Measurements from ENCODE around the gene DIRAS3.
"Not testable (repeated sequence)": the region's sequence is repeated elsewhere in the genome, so short reads cannot be mapped to it uniquely, and the experiment has no call there.

DIRAS3 gene

DNA sequence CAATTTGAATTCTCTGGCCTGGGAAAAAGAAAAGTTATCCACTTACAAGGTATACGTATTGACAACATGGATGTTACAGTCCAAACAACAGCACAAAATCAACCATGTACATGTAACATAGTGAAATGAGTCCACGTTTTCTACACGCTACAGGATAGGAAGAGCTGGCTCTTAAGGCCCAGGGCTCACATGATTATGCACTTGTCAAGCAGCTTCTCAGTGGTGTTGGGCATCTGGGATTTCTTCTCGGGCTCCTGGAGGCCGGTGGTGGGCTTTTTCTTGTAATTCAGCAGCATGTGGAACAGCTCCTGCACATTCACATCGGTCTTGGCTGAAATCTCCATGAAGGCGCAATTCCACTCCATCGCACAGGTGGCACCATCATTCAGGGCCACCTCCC is 4.0 kb downstream of the DIRAS3 start:
- Mint-ChIP-seq H3K4me3 (no peak overlapping the region), H3K9me3 (no peaks in the 10 kb centered on the region), H3K4me1 (ENCODE audit: low read depth) (no peaks in the 10 kb centered on the region), H3K27me3 (ENCODE audit: low read depth) (peaks cover 26% of the 10 kb centered on the region), H3K36me3 (ENCODE audit: low read depth) (no peaks in the 10 kb centered on the region), H3K27ac (no peak overlapping the region)

DNA sequence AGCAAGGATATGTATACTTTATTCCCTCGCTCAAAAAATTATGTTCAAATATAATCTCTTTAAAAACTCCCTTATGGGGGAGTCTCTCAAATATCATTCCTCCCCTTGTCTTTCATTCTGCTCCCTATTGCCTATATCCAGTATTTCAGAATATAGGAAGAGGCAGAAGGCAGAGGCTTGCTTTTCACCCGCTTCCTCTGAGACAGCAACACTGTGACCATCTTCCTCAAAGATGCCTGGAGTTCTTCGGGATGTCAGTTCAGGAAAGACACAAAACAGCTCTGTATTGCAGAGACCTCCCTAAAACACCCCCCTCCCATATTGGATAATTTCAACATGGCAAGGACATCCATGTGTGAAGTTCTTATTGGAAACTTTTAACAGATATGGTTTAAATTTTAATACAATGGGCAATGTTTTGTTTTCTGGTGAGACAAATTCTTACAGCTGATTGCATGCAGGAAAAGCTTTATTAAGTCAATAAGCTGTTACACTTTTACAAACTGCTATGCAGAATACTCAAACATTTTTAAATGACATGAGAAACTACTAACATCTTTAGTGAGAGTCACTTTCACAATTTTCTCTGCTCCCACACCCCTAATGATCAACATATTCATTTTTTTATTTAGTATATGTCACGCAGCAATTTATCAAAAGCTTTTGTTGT is 4.8 kb downstream of the DIRAS3 start:
- Mint-ChIP-seq H3K4me3 (no peak overlapping the region), H3K9me3 (no peaks in the 10 kb centered on the region), H3K27me3 (ENCODE audit: low read depth) (peaks cover 21% of the 10 kb centered on the region), H3K4me1 (ENCODE audit: low read depth) (no peaks in the 10 kb centered on the region), H3K27ac (no peak overlapping the region), H3K36me3 (ENCODE audit: low read depth) (no peaks in the 10 kb centered on the region)

DNA sequence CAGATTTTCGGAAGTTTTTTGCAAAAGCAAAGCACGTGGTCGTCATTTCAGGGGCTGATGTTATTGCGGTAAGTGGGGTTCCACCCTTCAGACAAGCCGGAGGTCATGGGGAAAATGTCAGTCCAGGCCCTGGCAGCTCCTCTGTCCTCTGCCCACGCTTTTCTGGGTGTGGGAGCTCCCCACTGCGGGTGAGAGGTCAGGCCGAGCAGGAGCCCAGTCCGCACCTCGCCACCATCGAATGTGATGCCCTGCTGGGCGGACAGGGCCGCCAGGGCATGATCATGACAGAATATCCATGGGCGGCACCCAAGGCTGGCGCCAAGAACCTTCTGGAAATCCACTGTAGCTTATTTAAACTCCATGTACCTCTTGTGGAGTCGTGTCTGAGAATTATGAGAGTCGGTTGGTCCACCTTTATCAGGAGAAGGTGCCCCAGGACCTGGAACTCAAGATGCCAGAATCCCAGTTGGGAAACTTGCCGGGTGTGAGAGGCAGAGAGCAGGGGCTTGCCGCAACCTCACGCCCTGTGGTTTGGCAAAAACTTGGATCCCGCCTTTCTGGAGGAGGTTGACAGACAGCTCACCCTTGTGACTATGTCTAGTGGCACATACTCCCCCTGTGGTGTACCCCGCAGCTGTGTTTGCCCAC is 6.9 kb downstream of the DIRAS3 start:
- H3K27me3 Mint-ChIP-seq (ENCODE audit: low read depth) = peaks cover 9% of the 10 kb centered on the region
- no peaks in the 10 kb centered on the region for H3K36me3 Mint-ChIP-seq (ENCODE audit: low read depth)
- no peak overlapping the region for H3K4me3 Mint-ChIP-seq
- no peaks in the 10 kb centered on the region for H3K9me3 Mint-ChIP-seq
- no peak overlapping the region for H3K27ac Mint-ChIP-seq
- H3K4me1 Mint-ChIP-seq (ENCODE audit: low read depth) = no peaks in the 10 kb centered on the region

DNA sequence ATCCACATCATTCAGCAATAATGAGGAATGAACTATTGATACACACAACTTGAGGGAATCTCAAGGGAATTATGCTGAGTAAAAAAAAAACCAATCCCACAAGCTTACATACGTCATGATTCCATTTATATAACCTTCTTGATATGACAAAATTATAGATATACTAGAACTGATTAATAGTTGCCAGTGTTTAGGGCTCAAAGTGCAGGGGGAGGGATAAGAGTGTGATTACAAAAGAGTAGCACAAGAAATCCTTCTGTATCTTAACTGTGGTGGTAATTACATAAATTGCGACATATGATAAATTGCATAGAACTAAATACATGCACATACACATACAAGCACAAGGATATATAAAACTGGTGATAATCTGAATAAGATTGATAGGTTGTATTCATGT is 13.5 kb downstream of the DIRAS3 start:
- Mint-ChIP-seq H3K36me3 (ENCODE audit: low read depth) (no peaks in the 10 kb centered on the region), H3K4me3 (no peak overlapping the region), H3K9me3 (no peaks in the 10 kb centered on the region), H3K27ac (no peak overlapping the region), H3K27me3 (ENCODE audit: low read depth) (no peaks in the 10 kb centered on the region), H3K4me1 (ENCODE audit: low read depth) (no peaks in the 10 kb centered on the region)

DNA sequence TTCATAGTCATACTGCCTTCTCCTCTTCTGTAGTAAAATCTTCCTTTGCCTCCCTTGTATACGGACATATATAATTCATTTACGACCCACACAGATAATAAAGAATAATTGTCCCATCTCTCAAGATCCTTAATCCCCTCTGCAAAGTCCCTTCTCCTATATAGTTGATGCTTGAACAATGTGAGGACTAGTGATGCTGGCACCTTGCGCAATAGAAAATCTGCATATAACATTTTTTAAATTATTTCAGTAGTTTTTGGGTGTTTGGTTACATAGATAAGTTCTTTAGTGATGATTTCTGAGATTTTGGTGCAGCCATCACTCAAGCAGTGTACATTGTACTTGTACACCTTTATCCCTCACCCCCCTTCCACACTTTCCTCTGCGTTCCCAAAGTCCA is 21.0 kb downstream of the DIRAS3 start:
- H3K4me3 Mint-ChIP-seq = no peak overlapping the region
- H3K27ac Mint-ChIP-seq = no peak overlapping the region
- H3K4me1 Mint-ChIP-seq (ENCODE audit: low read depth) = peaks cover 2% of the 10 kb centered on the region
- H3K9me3 Mint-ChIP-seq = no peaks in the 10 kb centered on the region
- H3K36me3 Mint-ChIP-seq (ENCODE audit: low read depth) = no peaks in the 10 kb centered on the region
- no peaks in the 10 kb centered on the region for H3K27me3 Mint-ChIP-seq (ENCODE audit: low read depth)

DNA sequence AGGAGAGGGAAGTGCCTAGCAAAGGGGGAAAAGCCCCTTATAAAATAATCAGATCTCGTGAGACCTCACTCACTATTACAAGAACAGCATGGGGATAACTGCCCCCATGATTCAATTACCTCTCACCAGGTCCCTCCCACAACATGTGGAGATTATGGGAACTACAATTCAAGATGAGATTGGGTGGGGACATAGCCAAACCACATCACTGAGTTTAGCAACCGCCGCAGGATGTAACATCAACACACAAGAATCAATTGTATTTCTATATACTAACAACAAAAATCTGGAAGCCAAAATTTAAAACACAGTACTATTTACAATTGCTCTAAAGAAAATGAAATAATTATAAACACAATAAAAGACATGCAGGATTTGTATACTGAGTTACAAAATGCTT is 21.9 kb downstream of the DIRAS3 start:
- H3K27me3 Mint-ChIP-seq (ENCODE audit: low read depth) = no peaks in the 10 kb centered on the region
- H3K4me3 Mint-ChIP-seq = no peak overlapping the region
- H3K9me3 Mint-ChIP-seq = no peaks in the 10 kb centered on the region
- H3K4me1 Mint-ChIP-seq (ENCODE audit: low read depth) = peaks cover 2% of the 10 kb centered on the region
- H3K27ac Mint-ChIP-seq = no peak overlapping the region
- no peaks in the 10 kb centered on the region for H3K36me3 Mint-ChIP-seq (ENCODE audit: low read depth)

DNA sequence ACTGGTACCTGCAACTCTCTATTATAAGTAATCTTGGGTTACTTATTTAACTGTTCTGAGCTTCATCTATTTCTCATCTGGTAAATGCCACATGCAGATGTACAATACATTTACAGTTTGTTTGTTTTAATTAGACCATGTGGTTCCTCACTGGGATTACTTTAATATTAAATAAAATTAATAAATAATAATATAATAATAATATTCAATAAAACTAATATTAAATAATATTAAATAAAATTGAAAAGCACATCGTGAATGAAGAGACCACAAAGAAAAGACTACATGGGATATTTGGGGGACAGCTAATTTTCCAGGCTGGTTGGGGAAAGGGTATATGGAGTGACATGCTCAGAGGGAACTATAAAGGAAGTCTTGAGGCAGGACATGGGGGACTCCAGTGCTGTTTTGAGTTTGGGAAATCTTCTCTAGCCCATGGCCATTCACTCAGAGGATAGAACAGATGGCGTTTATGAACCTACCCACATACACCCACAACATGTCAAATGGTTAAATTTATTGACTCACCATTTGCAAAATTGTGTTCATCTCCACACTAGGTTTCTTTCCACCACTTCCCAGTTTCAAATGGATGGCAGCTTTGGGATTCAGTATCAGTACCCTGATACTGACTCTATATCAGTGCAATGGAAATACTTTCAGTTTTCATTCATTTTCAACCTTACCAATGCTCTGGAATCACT is 25.6 kb downstream of the DIRAS3 start:
- Mint-ChIP-seq H3K27me3 (ENCODE audit: low read depth) (no peaks in the 10 kb centered on the region), H3K4me3 (no peak overlapping the region), H3K4me1 (ENCODE audit: low read depth) (peaks cover 2% of the 10 kb centered on the region), H3K9me3 (no peaks in the 10 kb centered on the region), H3K36me3 (ENCODE audit: low read depth) (no peaks in the 10 kb centered on the region), H3K27ac (no peak overlapping the region)

DNA sequence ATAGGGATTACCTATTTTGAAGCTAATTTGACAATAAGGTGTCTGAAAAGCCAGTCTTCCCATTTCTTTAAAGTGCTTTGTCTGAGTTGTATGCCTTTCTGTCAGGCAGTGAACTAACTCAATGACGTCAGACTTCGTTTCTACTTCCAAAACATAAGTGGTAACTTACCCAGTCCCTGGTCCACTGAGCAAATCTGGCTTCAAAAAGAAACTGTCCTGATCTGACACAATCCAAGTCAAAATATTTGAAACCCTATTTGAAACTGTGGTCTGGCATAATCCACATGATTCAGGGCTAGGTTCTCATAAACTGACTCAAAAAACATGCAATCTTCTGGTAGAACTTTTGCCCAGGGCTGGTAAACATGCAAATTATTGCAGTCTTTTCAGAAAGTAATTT is 34.0 kb downstream of the DIRAS3 start:
- Mint-ChIP-seq H3K4me1 (ENCODE audit: low read depth) (no peaks in the 10 kb centered on the region), H3K27ac (no peak overlapping the region), H3K36me3 (ENCODE audit: low read depth) (no peaks in the 10 kb centered on the region), H3K4me3 (no peak overlapping the region), H3K27me3 (ENCODE audit: low read depth) (no peaks in the 10 kb centered on the region), H3K9me3 (no peaks in the 10 kb centered on the region)

DNA sequence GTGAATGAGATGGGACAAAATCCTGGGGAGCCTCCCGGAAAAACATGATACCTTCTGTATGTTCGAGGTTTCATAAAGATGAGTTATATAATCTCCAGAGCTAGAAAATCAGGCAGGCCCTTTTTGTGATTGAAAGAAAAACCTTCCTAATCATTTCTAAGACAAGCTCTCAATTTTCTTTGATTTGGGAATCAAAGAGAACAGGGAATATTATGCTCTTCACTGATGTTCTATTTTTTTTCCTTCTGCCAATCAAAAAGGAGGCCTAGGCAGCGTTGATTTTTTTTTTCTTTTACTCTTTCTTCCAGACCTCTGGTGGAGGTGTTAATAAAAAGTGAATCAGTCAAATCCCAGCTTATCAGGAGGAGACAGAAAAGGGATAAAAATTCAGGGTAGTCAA is 34.5 kb downstream of the DIRAS3 start:
- H3K4me1 Mint-ChIP-seq (ENCODE audit: low read depth) = no peaks in the 10 kb centered on the region
- no peaks in the 10 kb centered on the region for H3K9me3 Mint-ChIP-seq
- no peaks in the 10 kb centered on the region for H3K36me3 Mint-ChIP-seq (ENCODE audit: low read depth)
- no peak overlapping the region for H3K27ac Mint-ChIP-seq
- H3K27me3 Mint-ChIP-seq (ENCODE audit: low read depth) = no peaks in the 10 kb centered on the region
- no peak overlapping the region for H3K4me3 Mint-ChIP-seq

DNA sequence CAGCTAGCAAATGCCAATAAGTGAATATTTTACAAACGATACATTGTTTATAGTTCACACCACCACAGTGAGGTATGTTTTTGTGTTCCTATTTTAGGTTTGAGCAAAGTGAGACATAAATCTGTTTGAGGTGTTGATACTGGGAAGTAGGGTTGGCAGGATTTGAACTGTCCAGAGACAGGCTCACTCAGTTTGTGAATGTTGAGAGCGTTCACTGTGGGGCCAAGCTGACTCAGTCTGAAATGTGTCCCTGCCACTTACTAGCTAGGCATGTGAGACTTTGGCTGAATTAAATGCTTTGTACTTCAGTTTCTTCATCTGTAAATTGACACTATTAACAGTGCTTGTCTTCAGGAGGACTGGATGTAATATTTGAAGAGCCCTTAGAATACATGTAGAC is 35.1 kb downstream of the DIRAS3 start:
- no peaks in the 10 kb centered on the region for H3K36me3 Mint-ChIP-seq (ENCODE audit: low read depth)

DNA sequence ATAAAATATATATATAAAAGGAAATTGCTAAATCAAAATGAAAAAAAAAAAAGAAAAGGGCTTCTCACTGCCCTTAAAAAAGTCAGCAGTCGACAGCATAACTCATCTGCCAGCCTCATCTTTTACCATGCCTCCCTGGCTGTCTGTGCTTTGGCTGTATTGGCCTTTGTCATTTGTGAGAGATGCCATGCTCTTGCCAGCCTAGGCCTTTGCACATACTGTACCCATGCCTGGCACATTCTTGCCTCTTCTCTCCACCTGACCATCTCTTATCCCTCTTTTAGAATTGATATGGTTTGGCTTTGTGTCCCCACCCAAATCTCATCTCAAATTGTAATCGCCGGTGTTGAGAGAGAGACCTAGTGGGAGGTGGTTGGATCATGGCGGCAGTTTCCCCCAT is 37.1 kb downstream of the DIRAS3 start:
- Mint-ChIP-seq H3K4me3 (no peak overlapping the region), H3K27ac (no peak overlapping the region), H3K9me3 (no peaks in the 10 kb centered on the region), H3K4me1 (ENCODE audit: low read depth) (no peaks in the 10 kb centered on the region), H3K36me3 (ENCODE audit: low read depth) (no peaks in the 10 kb centered on the region), H3K27me3 (ENCODE audit: low read depth) (no peaks in the 10 kb centered on the region)

More for the DNA sequence above, 35.1 kb downstream of the DIRAS3 start:
- Mint-ChIP-seq H3K9me3 (no peaks in the 10 kb centered on the region), H3K4me3 (no peak overlapping the region), H3K27me3 (ENCODE audit: low read depth) (no peaks in the 10 kb centered on the region), H3K4me1 (ENCODE audit: low read depth) (no peaks in the 10 kb centered on the region), H3K27ac (no peak overlapping the region)

DNA sequence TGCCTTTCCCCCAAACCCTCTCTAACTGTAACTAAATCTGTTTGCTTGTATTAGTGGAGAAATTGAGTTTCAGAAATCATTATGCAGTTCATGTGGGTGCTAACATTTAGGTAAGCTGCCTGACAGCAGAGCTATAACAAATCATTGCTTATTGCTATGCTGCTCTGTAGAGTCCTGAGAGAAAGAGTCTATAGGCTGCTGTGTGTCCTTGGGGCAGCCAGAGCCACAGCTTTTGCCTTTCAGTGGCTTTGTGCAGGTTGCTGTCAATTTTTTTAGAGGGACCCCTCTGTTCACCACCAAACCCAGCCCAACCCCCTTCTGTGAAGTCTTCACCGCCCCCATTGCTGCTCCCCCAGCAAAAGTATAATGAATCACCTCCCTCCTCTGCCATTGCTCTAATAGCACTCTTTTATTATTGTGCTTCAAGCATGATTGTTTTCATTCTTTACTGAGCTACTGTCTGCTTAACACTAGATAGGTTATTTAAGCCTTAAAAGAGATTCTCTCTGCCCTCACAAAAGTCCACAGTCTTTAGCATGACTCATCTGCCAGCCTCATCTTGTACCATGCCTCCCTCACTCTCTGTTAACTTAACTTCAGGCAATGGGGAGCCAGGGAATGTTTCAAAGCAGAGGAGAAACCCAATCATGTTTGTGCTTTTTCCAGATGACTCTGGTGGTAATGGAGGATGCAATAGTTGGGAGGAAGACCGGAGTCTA is 38.6 kb downstream of the DIRAS3 start:
- no peaks in the 10 kb centered on the region for H3K36me3 Mint-ChIP-seq (ENCODE audit: low read depth)
- no peak overlapping the region for H3K4me3 Mint-ChIP-seq
- no peaks in the 10 kb centered on the region for H3K9me3 Mint-ChIP-seq
- H3K27ac Mint-ChIP-seq = no peak overlapping the region
- H3K4me1 Mint-ChIP-seq (ENCODE audit: low read depth) = no peaks in the 10 kb centered on the region
- H3K27me3 Mint-ChIP-seq (ENCODE audit: low read depth) = no peaks in the 10 kb centered on the region

DNA sequence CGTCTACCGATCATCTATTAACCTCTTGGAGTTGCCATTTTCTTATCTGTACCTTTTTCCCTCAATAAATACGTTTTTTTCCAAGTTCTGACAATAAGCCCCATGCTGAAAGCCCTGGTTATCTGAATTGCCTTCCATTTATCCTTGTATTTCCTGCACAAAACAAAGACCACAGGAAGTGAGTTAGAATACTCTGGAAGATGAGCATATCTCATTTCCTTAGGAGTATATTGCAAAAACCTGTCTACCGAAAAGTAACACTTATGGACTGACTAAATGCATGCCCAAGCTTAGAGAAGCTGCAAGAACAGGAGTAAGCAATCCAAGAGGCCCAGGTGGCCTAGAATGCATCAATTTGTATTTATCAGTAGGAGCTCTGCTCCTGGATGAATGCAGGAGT is 39.9 kb downstream of the DIRAS3 start:
- Mint-ChIP-seq H3K36me3 (ENCODE audit: low read depth) (no peaks in the 10 kb centered on the region), H3K4me1 (ENCODE audit: low read depth) (no peaks in the 10 kb centered on the region), H3K27me3 (ENCODE audit: low read depth) (no peaks in the 10 kb centered on the region), H3K4me3 (no peak overlapping the region), H3K27ac (no peak overlapping the region), H3K9me3 (no peaks in the 10 kb centered on the region)

DNA sequence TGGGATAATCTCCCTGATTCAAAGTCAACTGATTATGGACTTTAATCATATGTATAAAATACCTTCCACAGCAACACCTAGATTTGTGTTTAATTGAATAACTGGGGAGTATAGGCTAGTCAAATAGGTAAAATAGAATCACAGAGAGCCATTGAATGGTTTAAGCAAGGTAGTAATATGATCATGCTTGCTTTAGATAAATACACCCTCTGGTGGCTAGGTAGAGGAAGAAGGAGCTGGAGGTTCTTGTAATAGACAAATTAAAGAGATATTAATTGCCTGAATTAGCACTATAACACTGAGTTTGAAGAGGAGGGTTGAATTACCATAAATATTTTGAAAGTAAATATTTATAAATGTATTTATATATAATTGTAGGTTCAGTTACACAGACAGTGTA is 40.3 kb downstream of the DIRAS3 start:
- Mint-ChIP-seq H3K27me3 (ENCODE audit: low read depth) (no peaks in the 10 kb centered on the region), H3K27ac (no peak overlapping the region), H3K4me3 (no peak overlapping the region), H3K36me3 (ENCODE audit: low read depth) (no peaks in the 10 kb centered on the region), H3K4me1 (ENCODE audit: low read depth) (no peaks in the 10 kb centered on the region), H3K9me3 (no peaks in the 10 kb centered on the region)

DNA sequence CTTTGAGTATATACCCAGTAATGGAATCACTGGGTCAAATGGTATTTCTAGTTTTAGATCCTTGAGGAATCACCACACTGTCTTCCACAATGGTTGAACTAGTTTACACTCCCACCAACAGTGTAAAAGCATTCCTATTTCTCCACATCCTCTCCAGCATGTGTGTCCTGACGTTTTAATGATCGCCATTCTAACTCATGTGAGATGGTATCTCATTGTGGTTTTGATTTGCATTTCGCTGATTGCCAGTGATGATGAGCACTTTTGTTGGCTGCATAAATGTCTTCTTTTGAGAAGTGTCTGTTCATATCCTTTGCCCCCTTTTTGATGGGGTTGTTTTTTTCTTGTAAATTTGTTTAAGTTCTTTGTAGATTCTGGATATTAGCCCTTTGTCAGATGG is 46.8 kb downstream of the DIRAS3 start:
- not testable (repeated sequence) for H3K27me3 Mint-ChIP-seq (ENCODE audit: low read depth); H3K36me3 Mint-ChIP-seq (ENCODE audit: low read depth); H3K4me3 Mint-ChIP-seq

More for the DNA sequence above, 46.8 kb downstream of the DIRAS3 start:
- H3K27ac Mint-ChIP-seq; H3K4me1 Mint-ChIP-seq (ENCODE audit: low read depth): not testable (repeated sequence)
- H3K9me3 Mint-ChIP-seq = peaks cover 15% of the 10 kb centered on the region

All from T-helper 1 cell treated with Interleukin-12 subunit alpha and Interleukin-12 subunit beta and Interleukin-4 antibody, amounts not matched to agents 30 μg/mL and 1 μg/mL, for 36 hours (primary cell).